Activated CD4-positive, alpha-beta T cell treated with anti-CD3 and anti-CD28 coated beads for 1 hour (primary cell): ENCODE measurements around the gene CHMP6.

Source experiments
- DNase-seq: peaks from one replicate; pipeline ENCODE4 v3.0.0-alpha.2; 2020

The CHMP6 gene

DNA sequence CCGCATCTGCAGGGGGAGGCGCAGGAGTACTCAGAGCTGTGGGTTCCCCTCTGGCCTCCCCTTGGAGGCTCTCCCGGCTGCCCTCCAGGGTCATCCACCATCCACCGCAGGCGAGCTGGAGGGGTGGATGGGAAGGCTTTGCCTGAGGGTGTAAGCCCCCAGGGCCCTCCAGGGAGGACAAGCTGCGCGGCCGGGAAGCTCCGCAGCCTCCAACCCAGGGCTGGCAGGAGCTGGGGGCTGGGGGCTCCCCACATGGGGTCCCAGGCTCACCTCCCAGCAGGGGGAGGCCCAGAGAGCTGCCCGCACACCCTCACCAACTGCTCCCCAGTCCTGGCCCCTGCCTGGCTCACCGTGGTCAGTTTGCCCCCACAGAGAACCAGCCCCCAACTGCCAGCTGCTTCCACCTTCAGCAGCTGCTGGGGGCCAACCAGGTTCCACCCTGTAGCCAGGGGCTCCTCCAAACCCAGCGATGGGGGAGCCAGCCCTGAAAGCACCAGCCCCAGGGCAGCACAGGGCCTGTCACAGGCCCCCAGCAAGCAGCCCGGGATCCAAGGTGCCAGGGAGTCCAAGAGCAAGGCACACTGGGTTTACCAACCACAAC, 19.8 kb upstream of the CHMP6 start:
- no peak for DNase-seq

DNA sequence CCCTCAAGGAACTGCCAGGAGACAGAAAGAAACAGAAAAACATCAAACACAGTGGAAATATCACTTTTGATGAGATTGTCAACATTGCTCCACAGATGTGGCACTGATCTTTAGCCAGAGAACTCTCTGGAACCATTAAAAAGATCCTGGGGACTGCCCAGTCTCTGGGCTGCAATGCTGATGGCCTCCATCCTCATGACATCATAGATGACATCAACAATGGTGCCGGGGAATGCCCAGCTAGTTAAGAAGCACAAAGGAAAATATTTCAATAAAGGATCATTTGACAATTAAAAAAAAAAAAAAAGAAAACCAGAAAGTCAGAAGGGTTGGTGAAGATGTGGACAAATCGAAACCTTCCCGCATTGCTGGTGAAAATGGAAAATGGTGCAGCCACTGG, 14.9 kb upstream of the CHMP6 start:
- no peak for DNase-seq

DNA sequence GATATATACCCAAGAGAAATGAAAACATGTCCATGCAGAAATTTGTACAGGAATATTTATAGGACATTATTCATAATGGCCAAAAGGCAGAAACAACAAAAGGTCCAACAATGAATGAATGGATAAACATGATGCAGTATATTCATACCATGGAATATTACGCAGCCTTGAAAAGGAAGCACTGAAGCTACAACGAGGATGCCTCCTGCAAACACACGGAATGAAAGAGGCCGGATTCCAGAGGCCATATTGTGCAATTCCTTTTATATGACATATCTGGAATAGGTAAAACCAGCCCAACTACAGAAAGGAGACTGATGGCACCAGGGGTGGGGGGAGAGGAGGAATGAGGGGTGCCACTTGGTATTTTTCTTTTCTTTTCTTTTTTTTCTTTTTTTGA, 14.5 kb upstream of the CHMP6 start:
- DNase-seq, result no peak

DNA sequence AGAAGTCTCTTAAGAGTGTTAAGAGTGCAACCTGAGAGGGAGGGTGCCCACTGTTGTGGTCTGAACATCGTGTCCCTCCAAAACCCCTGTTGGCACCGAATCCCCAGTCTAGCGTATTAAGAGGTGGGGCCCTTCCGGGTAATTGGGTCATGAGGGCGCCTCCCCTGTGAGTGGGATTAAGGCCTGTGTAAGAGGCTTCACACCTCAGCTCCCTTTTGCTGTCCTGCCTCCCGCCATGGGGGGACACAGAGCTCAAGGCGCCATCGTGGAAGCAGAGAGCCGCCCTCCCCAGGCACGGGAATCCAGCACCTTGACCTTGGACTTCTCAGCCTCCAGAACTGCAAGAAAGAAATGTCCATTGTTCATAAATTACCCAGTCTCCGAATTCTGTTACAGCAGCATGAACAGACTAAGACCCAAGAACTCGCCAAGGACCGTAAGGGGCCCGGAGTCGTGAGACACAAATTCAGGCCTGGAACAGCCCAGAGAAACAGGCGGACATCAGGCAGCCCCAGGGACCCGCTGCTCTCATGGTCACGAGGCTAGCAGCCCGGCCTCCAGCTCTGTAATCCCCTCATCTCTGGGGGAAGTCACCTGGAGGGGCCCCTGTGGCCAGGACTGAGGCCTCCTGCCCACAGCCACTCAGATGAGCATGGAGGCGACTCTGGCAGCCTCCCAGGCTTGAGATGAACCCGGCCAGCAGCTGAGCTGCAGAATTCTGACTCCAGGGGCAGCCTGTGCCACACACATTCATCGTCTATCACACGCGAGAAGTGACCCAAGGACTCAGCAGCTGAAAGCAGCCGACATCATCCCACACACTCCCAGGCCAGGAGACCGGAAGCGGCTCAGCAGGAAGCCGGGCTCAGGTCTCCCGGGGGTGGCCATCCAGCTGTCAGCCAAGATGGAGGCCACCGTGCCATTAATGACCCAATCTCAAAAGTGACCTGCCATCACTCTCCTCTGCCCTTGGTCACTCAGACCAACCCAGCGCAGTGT, 12.8 kb upstream of the CHMP6 start:
- no peak for DNase-seq

GRCh38 chr17:80979547-80980378, 11.9 kb upstream of the CHMP6 start:
- DNase-seq, result no peak

- no peak for DNase-seq
Observed at GRCh38 chr17:80980397-80981061, 11.1 kb upstream of the CHMP6 start.

DNA sequence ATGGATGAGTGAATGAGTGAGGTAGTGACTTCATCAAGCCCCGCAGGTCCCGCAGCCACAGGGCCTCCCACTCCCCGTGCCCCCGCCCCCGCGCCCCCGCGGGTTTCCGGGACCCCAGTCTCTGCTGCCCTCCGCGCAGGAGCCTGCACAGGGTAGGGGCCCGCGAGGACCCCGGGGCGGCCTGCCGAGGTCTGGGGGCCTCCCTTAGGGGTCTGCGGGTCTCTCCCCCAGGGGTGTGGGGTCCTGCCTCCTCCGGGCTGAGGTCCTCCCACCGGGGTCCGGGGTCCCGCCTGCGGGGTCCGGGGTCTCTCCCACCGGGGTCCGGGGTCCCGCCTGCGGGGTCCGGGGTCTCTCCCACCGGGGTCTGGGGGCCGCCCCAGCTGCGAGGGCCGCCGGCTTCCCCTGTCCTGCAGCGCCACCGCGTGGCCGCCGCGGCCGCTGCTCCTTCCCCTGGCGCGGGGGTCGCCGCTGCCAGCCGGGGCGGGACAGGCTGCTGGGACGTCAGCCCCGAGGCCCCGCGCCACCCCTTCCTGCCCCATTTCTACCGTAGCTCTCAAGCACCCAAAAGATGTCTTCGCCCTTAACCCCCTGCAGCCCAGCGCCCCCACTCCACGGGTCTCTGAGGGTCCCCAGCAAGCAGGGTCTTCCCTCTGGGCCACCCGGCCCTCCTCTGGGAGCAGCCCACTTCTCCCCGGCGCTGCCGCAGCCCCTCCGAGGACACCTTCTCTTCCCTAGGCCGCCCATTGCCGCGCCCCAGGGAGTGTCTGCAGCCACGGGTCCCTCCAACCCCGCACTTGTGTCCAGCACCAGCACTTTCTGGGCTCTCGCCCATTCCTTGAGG, 10.4 kb upstream of the CHMP6 start:
- DNase-seq, result no peak

DNA sequence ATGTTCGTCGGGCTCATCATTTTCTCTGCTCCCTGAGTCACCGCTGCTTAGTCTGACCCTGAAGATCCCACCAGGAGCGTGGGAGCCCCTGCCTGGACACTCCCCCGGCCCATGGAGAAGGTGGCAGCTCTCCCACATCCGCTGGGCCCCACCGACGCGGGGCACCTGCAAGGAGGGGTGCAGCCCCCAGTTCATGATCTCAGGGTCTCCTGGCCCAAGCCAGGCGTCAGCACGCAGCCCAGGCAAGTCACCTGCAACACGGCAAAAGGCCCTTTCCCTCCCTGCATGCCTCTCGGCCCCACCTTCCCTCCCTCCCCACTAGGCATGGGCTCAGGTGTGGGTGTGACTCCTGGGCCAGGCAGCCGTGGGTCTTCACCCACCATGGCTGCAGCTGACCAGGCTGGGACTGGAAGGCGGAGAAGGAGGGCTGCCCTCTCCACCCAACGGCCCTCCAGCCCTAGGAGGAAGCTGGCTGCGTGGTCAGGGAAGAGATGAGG, 9.7 kb upstream of the CHMP6 start:
- no peak for DNase-seq

GRCh38 chr17:80982426-80982974, 9.1 kb upstream of the CHMP6 start:
- no peak for DNase-seq

DNA sequence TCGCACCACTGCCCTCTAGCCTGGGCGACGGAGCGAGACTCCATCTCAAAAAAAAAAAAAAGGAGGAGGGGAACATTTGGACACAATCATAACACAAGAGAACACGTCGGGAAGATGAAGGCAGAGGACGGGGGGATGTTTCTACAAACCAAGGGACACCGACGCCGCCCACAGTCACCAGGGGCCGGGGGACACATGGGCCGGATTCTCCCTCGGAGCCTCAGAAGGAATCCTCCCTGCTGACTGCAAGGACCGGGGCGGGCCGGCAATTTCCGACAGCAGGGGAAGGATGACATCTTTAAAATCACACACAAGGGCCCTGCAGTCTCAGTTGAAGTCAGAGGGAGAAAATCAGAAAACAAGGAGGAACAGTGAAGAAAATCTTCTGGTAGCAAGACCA, 8.1 kb upstream of the CHMP6 start:
- no peak for DNase-seq

- no peak for DNase-seq
Observed at GRCh38 chr17:80984749-80985148, 6.9 kb upstream of the CHMP6 start.

- DNase-seq, result no peak
Observed at GRCh38 chr17:80986046-80986445, 5.6 kb upstream of the CHMP6 start.

- DNase-seq, result no peak
Observed at GRCh38 chr17:80986816-80987475, 4.7 kb upstream of the CHMP6 start.

GRCh38 chr17:80987941-80988461, 3.6 kb upstream of the CHMP6 start:
- no peak for DNase-seq

GRCh38 chr17:80989586-80989913, 2.1 kb upstream of the CHMP6 start:
- no peak for DNase-seq

GRCh38 chr17:80990921-80991644, 558 bp upstream of the CHMP6 start:
- DNase-seq, result no peak

GRCh38 chr17:80992077-80992947, 671 bp downstream of the CHMP6 start:
- DNase-seq, result no peak

DNA sequence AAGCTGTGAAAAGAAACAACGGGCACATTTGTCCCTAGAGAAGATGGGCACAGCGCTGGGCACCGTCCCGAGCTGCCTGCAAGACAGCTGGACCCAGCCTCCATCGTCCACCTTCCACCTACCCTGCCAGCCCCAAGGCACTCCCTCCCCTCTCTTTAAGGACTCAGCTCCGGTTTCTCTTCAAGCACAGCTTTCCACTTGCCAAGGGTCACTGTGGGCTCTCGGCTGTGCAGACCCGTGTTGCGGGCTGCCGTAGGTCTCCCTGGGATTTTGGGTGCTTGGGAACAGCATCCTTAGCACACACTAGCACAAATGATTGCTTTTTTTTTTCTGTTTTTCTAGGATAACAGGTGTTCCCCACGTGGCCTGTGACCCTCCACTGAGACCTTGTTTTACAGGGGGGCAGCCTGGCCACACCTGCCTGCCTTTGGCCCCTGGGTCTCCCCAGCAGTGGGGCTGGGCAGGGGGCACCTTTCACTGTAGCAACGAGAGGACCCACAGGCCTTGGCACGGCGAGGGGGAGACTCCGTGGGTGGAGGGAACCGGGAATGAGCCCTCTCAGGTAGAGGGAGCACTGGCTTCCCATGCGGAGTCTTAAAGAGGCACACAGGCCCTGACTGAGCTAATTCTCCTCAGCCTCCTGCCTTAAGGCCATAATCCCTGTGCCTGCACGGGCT, 1.4 kb downstream of the CHMP6 start:
- DNase-seq, result no peak
